RCC 7860 (cell line): ENCODE results near the gene COL26A1.

Source experiments
- DNase-seq: peaks from one replicate; pipeline ENCODE4 v3.0.0-alpha.2; 2015; ENCODE audit warnings: low spot score
- FAIRE-seq: peaks from 2 replicates; lab custom pipeline; 2012; peaks lifted over from hg19 to GRCh38; lab: Jason Lieb, UNC

COL26A1 gene

DNA sequence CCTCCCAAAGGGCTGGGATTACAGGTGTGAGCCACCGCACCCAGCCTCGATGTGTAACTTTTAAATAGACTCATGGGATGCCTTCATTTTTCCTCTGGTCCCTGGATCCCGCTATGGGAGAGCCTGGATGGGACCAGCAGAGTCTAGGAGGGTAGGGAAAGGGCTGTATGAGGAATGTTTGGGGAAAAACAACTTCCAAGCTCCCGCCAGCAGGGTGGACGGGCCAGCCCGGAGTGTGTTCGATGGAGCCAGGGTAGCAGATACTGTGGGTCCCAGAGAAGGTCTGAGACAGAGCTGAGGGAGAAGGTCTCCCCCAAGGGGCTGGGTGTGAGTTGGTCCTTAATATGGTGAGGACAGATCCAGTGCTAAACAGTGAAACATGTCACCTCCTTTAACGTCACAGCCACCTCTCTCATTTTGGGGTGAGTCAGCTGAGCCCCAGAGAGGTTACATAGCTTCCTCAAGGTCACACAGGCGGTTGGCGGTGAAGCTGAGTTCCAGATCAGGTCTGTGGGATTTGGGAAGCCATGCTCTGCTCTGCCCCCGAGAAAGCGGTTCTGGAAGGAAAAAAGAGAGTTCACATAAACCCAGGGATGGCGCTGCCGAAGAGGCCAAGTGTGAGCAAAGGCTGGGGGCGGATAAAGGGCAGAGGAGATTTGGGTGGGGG, 200.0 kb downstream of the COL26A1 start:
- DNase-seq = no peak
- FAIRE-seq = no peak

GRCh38 chr7:101563198-101563901, 200.7 kb downstream of the COL26A1 start:
- DNase-seq (no peak), FAIRE-seq (no peak)

DNA sequence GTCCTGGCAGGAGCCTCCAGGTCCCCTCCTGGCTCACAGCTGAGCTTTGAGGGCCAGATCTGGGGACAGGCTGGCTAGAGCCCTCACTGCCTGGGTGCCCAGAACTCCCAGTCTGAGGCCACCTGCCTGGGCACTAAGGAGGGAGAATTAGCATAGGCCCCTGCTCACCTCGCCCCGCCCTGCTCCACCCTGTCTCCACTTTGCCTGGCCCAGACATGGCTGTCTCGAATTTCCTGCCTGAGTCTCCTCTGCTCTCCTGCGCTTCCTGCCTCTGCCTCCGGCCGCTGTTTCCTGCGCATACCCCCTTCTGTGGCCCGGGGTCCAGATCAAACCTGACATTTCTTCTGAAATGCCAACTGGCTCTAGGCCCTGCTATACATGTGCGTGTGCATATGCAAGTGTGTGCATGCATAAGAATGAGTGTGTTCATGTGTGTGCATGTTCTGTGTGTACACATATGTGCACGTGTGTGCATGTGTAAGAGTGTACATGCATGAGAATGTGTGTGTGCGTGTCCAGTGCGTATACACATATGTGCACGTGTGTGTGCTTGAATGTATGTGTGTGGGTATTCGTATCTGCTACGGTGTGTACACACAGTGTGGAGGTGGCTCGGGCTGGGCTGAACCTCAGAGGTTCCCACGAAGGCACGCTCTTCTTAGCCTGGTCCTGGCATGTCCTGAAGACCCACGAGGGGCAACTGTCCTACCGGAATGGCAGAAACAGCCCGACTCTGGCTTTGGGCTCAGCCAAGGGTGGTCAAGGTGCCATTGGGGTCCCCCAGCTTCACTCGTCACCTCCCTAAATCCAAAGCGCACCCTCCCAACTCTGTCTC, 201.5 kb downstream of the COL26A1 start:
- FAIRE-seq (no peak), DNase-seq (no peak)

GRCh38 chr7:101564778-101565211, 202.1 kb downstream of the COL26A1 start:
- no peak for DNase-seq
- no peak for FAIRE-seq

- DNase-seq (no peak), FAIRE-seq (no peak)
These were observed 203.0 kb downstream of the COL26A1 start for GRCh38 chr7:101565601-101566209.

GRCh38 chr7:101567230-101567629, 204.6 kb downstream of the COL26A1 start:
- DNase-seq = no peak
- FAIRE-seq = no peak

GRCh38 chr7:101572156-101572555, 209.5 kb downstream of the COL26A1 start:
- no peak for DNase-seq
- FAIRE-seq = no peak

DNA sequence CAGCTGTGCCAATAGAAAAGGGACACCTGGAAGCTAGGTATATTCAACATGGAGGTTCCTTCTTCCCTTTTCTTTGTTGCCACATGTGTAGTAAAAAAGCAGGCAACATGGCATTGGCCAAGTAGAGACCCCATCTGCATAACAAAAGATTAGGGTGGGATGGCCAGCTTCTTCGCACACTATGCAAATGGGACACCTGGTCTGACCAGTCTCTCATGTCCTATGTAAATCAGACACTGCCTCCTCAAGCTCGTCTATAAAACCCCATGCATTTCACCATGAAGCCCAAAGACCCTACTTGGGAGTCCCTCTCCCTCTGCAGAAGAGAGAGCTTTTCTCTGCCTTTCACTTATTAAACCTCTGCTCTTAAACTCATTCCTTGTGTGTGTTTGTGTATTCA, 212.5 kb downstream of the COL26A1 start:
- no peak for FAIRE-seq
- no peak for DNase-seq

GRCh38 chr7:101575721-101576120, 213.0 kb downstream of the COL26A1 start:
- DNase-seq = no peak
- FAIRE-seq = no peak

- DNase-seq (no peak), FAIRE-seq (no peak)
These were observed 214.3 kb downstream of the COL26A1 start for GRCh38 chr7:101576998-101577397.

DNA sequence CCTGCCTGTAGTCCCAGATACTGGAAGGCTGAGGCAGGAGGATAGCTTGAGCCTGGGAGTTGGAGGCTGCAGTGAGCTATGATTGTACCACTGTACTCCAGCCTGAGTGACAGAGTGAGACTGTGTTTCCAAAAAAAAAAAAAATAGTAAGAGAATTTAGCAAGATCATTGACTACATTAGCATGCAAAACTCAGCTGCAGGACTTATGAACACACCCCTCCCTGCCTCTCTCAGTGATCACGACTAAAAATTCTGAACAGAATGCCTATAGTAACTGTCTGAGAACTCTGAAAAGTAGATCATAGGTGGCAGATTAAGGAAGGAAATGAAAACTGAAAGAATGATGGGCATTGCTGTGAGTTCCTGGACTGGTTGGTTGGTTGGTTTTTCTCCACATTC, 215.9 kb downstream of the COL26A1 start:
- DNase-seq (no peak), FAIRE-seq (no peak)

DNA sequence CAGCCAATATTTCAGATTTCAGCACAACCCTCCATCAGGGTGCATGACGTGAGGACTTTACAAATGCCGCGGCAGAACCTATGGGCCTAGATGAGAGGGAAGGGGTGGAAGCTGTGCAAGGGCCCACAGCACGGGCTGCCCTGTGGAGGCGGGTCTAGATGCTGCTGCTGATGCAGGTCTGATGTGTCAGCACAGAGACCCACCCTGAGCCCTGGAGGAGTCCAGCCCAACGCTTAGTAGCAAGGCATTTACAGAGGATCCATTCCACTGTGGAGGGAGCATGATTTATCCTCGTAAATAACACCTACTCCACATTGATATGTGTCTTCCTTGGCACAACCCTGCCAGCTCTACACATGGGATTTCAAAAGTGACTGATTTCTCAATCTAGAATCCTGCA, 217.9 kb downstream of the COL26A1 start:
- no peak for DNase-seq
- FAIRE-seq = no peak

DNA sequence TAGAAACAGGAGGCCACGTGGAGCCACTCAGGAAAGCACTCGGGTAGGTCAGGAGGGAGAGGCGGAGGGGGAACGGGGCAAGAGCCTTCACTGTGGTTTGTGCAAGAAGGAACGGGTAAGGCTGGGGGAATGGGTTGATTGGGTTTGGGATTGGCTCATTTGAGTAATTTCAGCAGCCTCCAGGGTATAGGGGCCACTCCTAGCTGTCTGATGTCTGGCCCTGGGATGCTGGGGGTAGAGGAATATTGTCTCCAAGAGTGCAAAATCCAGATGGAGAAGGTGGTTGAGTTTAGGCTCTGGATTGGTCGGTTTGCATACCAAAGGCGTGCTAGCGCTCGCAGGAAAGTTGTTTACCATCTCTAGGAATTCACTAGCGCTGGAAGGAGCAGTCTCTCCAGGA, 219.2 kb downstream of the COL26A1 start:
- no peak for FAIRE-seq
- no peak for DNase-seq

- FAIRE-seq (no peak), DNase-seq (no peak)
These were observed 220.3 kb downstream of the COL26A1 start for GRCh38 chr7:101582971-101583370.

DNA sequence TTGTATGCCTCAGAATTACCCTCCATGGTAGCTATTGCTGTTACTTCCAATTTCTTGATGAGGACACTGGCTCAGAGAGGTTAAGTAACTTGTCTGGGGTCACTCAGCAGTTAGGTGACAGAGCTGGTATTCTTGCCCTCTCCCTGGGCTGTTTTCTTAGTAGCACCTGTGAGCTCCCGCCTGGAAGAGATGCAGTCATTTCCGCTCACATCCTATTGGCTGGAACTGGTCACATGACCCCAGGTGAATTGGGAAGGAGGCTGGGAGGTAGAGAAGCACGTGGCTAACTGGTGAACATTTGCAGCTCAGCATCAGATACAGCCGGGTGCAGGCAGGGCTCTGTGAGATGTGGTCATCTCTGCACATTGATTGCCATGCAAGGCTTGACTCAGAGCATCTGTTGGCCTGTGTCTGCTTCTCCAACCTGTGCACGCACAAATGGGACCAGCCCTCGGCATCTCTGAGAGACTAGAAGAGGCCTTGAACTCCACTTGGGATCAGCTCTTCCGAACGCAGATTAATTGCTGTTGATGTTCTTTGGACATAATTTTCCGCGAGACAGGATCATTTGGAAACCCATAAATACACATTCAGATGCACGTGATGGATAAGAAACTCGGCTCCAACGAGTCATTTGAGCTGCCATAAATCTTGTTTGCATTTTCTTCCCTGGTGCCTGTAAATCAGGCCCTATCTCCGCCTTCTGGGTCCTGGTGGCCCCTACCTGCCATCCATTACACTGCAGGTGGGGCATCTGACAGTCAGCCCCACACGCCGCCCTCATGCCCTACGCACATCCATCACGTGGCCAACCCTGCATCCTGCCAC, 223.6 kb downstream of the COL26A1 start:
- FAIRE-seq = no peak
- no peak for DNase-seq

DNA sequence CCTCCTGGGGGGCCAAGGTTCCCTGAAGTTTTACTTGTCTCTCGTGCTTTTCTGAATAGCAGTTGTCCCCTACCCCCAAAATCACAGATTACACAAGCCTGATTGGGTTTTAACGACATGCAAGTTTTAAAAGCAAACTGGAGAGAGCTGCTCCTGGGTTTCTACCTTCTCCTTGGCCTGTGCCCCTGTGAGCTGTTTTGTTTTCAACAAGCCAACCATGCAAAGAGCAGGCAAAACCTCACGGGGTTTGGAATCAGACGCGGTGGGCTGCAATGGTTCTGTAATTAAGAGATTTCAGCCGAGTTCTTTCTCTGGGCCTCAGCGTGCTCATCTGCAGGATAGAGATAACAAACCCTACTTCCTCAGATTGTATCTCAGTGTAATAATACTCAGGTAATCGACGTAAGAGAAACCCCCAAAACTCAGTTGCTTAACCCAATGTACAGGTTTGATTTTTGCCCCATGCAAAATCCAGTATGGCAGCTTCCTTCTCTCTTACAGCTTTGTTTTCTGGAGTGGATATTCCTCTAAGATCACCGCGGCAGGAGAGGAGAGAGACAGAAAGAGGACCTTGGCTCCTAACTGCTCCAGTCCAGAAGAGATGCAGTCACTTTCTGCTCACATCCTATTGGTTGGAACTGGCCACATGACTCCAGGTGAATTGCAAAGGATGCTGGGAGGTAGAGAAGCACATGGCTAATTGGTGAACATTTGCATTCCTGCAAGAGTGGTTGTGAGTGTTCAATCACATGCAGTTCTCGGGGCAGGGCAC, 224.4 kb downstream of the COL26A1 start:
- no peak for FAIRE-seq
- no peak for DNase-seq

DNA sequence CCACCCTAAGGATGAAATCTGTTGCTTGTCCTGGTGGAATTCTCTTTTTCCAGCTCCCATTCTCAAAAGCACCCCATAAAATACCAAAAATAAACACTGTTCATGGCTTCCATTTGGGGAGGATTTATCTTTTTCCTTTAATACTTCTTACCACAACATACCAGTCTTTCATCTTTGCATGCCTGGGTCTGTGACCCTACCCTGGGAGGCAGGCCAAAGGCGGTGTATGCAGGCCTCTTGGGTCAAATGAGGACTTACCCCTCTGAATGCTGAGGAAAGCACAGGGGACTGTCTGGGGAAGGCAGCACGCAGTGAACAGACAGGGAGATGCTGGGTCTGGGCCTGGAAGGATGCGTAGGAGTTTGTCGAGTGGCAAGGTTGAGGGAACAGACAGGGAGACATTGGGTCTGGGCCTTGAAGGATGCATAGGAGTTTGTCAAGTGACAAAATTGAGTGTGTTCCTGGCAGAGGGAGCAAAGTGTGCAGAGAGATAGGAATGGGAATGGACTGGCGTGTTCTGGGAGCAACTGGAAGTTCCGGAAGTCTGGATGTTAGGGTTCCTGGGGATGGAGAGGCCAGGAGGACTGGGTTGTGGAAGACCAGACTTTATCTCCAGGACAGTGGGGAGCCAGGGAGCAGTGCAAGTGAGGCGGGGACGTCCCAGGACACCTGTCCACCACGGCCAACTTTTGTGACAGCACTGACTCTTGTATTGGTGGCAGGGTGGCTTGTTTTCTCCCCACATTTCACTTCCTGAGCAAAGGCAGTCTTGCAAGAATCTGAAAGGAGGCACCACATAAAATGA, 225.7 kb downstream of the COL26A1 start:
- FAIRE-seq (no peak), DNase-seq (no peak)

DNA sequence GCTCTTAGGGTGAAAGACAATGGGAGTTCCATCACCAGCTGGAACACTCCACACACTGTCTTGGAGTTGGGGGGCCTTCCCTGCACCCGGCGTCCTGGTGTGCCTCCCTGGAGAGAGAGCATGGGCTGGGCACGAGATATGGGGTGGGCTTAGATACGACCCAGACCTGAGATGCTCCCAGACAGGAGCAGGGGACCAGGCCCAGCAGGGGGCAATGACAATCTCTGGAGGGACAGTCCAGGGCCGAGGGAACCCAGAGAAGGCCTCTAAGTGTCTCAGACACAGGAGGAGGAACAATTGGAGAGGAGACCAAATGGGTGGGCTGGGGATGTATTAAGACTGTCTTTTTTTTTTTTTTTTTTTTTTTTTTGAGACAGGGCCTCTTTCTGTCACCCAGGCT, 226.4 kb downstream of the COL26A1 start:
- FAIRE-seq = no peak
- no peak for DNase-seq
